Stimulated activated naive CD4-positive, alpha-beta T cell (primary cell): ENCODE results near the gene NAP1L5.

ENCODE experiments used
- DNase-seq, 6 experiments: peaks; one replicate each; lab custom pipeline; 2025; lab: John Stamatoyannopoulos, UW

Gene NAP1L5, protein sequence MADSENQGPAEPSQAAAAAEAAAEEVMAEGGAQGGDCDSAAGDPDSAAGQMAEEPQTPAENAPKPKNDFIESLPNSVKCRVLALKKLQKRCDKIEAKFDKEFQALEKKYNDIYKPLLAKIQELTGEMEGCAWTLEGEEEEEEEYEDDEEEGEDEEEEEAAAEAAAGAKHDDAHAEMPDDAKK

DNA sequence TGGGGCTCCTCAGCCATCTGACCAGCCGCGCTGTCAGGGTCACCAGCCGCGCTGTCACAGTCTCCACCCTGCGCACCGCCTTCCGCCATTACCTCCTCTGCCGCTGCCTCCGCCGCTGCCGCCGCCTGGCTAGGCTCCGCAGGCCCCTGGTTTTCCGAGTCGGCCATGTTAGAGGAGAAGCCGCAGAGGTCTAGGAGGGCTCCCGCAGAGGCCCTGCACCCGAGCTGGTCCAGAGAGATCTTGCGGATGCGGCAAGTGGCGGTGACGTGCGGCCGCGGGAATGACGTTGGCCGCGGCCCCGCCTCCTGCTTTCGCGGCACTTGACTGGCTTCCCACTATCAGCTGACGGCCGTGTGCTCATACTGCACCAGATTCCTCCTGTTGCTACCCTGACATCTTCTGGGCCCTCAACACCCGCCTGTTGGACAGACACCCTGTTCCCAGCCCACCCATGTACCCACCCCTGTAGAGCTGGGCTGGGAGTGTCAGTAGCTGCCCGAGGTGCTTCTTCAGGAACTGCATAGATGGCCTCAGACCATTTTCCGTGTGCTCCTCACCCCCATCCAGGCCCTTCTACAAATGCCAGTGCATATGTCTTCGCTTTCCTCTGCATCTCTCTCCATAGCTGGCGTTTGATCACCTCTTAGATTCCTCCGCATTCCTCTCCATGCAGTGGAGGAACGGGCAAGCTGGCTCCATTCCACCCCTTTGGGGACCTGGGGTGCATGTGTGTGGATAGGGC lies at the start of gene NAP1L5:
Gene NAP1L5 (minus strand): TSS at position 242 of the 742 bp plus-strand sequence. CDS start 75 bp downstream, at position 167.
- DNase-seq, result peak; percentile 58 to 78 (median 70)

DNA sequence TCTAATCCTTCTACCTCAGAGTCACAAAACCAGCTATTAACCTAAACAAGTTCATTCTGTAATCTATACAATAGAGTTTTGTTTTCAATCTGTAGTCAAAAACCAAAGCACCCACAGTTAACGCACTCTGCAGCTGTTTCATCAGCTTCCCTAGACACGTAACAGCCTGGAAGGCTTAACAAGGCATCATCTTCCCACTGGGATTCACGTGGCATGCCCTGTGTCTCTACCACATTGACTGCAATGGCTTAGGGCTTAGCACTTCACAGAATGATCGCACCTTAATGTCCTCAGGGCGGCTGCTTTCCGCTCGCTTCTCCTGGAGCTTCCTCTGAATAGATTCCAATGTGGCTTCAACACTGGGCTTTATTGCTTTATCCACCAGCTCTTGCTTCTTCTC lies 49.7 kb upstream of the NAP1L5 start:
- DNase-seq, result no peak

DNA sequence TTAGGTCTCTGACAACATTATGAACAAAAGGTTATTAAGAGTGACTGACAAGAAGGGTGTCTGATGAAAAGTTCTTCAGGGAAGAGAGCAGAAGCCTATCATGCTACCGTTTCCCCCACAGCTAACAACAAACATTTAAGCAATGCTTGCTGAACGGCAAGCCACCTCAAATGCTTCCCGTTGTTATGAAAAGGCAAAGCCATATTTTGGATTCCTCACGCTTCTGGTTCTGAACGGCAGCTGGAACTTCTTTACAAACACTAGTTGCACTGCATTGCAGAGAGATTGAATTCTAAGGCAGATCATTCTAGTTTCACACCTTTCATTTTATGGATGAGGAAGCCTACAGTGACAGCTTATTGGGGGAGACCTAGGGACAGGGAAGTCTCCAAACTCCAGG lies 48.6 kb upstream of the NAP1L5 start:
- no peak for DNase-seq

DNA sequence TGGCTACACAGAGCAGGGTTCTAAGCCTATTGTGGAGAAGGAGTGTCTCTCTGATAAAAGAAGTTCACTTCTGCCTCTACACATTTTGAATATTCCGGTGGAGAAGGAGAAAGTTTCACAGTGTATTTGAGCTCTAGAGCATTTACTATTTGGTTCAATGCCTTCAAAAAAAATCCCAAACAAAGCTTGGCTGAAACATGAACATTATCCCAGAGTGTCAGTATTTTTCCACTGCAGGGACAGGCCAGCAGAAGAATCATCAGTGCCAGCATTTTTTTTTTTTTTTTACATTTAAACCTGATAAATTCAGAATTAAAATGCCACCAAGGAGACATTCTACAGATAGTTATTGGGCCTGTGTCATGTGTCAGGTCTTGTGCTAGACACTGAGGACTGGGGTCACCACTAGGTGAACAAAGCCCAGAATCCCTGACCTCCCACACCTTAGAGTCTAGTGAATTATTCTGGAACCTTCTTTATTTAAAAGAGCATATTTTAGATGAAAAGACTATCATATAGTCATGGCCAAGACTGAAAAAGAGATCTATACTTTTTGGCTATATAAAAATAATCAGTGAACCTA lies 48.0 kb upstream of the NAP1L5 start:
- no peak for DNase-seq

DNA sequence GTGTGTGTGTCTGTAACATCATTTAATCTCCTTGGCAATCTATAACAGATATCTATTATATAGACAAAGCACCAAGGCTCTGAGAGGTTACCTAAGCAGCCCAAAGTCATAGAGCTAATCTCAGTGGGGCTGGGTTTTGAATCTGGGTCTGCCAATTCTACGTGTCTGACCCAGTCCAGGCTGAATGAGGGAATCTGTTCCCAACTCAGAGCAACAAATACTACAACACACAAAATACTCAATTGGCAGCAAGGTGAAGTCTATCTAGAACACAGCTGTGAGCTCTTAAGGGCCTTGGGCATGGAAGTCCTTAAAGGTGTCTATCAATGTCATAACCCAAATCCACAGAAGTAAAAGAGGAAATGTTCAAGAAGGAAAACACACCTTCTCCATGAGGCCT lies 47.5 kb upstream of the NAP1L5 start:
- DNase-seq, result no peak

DNA sequence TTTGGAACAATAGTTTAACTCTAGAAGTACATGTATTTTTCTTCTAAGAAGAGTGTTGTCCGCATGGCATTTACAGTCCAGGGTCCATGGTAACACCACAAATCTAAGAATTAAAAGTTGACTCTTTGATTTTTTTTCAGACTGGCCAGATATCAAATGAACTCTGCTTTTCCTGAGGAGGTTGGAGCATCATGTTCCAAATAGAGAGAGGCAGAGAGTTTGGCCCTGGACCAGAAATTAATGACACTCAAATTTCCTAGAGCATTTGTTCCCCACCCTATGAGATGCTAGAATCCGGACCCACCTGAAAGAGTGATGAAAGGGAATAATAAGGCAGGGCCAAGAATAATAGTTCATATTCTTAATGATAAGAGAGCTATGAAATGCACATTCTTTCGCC lies 47.0 kb upstream of the NAP1L5 start:
- DNase-seq, result no peak

DNA sequence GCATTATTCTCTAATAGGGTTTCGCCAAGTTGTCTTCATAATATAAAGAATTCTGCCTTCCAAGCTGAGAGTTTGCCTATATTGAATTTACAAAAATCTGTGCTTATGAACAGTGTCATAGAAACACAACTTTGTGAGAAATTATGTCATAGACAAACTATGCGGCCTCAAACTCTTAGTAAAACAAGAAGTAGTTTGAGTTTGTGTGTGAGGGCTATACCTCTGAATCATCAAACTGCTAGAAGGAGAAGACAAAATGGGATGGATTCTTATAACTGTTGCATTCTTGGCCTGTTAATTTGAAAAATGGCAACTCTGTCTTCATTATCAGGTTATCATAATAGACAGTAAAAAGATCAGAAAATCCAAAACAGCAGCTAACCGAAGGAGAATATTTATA lies 46.1 kb upstream of the NAP1L5 start:
- no peak for DNase-seq

DNA sequence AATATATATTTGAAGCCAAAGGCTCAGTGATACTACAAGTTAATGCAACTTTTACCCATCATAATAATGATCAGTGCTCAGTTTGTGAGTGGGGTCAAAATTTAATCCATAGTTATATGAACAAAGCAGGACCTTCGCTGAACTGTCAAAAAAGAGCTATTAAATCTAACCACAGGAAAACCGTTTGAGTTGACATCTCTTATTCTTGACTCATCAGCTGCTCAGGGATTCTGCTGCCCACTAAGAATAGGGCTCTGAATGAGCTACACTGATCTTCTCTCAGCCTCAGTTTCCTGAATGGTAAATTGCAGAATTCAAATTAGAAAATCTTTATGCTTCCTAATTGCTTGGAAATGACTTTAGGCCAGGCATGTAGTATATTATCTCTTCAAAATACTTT lies 44.9 kb upstream of the NAP1L5 start:
- DNase-seq, result no peak

DNA sequence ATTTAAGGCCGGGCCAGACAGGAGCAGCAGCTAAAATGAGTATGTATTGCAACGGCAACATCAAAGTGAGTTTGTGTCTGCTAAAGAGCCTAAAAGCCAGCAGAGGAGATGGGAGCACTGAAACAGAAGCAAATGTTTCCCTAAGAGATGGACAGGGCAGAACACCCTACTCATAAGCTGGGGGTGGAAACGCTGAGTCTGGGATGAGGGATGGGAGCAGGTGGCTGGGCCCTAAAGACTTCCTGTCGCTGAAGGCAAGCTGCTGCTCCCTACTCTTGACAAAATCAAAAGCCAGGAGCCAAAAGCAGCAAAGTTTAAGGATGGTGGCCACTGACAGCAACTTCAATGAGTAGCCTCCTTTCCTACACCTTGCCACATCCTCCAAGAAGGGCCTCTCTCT lies 40.6 kb upstream of the NAP1L5 start:
- DNase-seq, result peak in 2 of 6 experiments; percentile 18 to 33

DNA sequence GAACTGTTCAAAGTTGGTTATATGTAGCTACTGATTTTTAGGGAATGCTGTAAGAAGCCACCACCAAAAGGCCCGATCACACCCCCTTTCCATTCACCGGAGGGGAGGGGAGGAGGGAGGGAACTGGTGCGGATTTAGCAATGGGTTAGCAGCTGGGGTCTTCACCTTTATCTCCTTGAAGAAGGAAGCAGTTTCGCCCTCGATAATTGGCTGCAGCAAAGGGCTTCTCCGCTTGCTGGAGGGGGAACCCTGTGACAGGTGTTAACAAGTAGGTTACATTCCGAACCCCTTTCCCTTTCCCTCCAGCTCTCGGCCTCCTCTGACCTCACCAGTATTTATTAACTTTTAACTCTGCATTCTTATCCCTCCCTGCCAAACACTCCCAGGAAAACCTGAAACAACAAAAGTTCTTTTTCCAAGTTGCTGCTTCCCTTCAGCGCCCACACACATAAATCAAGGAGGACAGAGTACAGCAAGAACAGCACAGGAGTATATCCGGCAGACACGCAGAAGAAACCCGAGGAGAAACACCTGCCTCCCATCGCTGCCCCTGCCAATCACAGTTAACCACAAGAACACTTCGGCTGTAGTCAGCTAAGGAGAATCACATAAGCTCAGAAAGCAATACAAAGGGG lies 39.8 kb upstream of the NAP1L5 start:
- DNase-seq, result peak in 4 of 6 experiments; percentile 7 to 68 (median 60)

DNA sequence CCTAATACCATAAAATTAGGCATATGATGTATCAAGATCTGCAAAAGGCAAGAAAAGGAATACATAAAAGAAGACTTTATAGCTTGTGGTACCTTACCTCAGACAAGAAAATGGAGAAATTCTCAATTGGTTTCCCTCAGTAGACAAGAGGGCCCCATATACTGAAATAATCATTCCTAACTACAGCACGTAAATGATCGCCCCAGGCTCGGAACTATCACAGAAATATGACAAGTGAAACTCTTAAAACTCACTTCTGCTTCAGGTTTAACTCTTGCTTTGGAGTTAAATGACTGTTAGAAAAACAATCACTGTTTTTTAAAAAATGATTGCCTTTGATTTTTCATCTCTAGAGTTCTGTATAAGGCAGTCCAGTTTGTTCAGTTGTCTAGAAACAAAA lies 38.6 kb upstream of the NAP1L5 start:
- DNase-seq, result no peak

DNA sequence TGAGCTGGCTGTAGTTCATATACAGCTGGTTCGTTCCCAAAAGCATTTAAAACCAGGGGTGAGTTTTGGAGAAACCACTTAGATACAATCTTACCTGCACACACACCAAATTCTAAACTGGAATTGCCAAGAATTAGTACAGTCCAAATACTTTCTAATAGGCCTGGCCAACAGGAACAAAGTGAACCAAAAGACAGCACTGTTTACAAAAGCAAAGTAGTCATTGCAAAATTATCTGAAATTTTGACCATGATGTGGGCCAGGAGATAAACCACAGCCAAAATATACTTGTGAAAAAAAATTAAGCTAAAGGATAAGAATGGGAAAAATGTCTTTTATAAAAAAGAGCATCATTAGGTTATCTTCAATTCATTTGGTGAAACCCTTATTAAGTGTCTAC lies 37.9 kb upstream of the NAP1L5 start:
- DNase-seq, result no peak

DNA sequence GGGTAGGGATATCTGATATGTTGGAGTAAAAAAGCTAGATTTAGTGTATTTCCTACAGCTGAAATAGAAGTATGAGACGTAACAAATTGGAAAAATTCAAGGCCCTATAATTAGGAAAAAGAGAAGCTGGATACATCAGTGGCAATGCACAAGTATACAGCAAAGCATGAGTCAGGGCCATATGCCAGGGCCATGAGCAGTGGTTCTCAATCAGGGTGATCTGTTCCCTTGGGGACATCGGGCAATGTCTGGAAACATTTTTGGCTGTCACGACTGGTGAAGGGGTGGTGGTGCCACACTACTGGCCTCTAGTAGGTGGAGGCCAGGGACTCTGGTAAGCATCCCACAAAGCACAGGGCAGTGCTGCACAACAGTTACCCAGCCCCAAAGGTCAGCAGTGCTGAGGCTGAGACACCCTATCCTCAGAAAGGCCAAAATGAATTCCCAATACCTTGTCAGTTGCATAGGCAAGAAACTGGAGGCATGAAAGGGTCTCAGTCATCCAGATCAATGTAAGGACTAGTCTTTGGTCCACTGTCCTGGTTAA lies 36.8 kb upstream of the NAP1L5 start:
- DNase-seq, result no peak

DNA sequence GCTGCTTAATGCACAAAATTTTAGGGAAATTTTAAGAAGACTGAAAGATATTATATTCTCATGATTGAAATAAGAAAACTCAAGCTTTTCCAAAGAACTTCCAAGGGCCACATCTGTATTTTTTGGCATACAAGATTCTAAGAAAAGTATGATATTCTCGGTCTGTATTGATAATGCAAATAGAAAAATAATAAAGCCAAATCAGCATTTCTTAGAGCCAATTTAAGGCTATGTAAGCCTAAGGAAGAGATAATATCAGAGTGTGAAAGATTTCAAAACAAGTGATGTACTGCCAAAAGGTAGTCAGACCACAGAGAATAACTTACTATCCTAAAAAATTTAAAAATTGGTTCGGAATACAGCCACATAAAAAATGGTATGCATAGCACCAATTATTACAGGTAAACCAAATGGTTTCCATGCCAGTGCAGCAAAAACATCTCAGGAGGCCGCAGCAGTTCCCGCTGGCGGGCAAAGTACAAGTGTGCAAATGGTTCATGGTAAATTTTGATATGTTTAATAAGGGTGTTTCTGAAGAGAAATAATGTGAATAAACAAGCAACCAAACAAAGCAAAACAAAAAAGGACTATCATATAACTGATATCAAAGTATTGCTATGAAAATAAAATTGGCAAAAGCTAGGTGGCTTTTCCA lies 35.2 kb upstream of the NAP1L5 start:
- no peak for DNase-seq

DNA sequence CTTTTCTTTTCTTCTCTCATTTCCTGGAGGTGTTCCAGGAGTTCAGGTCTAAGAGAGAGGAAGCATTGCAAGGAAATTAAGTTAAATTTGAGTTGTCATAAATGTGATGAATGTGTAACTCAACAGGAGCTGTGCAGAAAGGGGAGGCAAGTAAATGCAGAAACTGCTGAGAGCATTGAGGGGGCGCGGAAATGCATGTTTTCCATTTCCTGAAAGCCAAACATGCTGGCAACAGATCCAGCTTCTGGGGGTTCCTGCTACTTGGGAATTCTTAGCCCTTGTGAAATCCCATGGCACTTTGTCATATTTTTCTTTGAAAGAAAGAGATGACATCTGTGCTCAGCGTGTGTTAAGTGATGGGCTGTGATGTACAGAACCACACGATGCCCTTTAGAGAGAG lies 33.8 kb upstream of the NAP1L5 start:
- DNase-seq, result no peak

DNA sequence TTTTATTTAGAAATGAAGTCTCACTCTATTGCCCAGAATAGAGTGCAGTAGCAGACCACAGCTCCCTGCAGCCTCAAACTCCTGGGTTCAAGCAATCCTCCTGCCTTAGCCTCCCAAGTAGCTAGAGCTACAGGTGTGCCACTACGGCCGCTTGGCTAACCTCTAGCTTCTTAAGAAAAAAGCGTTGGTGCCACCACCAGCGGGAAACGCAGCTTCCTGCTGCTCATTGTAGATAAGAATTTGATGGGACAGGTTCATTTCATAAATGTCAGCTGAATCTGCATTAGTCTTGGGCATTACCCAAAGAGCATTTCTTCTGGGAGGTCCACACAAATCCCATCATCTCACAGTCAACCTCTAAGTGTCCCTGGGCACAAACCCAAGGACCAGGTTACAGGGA lies 33.2 kb upstream of the NAP1L5 start:
- DNase-seq, result no peak

DNA sequence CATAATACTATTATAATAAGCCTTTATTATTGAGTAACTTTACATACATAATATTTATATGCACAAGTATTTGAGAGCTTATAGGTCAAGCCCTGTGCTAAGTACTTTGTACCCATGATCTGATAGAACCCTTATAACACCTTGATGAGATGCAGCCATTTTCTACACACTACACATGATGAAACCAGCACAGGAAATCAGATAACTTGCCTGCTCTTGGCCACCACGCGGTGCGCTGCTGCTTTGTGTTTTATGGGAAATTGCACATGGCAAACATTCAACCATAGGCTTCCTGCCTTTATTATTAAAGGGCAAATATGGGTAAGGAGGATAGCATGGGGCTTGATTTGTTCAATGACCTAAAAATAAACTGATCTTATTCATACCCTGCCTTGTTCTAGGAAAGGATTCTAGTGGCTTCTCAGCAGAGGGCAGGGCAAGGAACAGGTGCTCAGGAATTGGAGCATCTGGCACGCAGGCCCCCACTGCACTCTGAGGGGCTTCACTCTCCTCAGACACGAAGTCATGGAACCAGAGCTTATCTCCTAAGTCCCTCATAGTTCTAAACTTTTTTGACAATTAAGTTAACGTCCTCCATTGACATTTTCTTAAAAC lies 31.6 kb upstream of the NAP1L5 start:
- DNase-seq, result no peak

DNA sequence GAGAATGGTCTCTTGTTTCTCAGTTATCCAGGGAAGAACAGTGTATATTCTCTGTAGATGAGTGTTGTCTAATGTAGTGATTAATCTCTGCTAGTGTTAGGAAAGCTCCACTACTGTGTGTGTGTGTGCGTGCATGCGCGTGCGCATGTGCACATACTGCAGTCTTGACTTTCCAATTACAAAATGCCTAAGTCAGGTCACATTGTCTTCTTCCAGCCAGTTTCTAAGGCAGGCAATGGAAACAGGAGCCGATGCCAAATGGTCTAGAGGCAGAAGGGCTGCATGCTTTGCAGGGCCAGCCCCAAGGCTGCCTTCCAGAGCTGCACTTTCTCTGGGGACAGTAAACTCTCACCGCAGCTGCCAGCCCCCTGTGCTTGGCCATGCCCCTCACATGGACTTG lies 30.5 kb upstream of the NAP1L5 start:
- no peak for DNase-seq

DNA sequence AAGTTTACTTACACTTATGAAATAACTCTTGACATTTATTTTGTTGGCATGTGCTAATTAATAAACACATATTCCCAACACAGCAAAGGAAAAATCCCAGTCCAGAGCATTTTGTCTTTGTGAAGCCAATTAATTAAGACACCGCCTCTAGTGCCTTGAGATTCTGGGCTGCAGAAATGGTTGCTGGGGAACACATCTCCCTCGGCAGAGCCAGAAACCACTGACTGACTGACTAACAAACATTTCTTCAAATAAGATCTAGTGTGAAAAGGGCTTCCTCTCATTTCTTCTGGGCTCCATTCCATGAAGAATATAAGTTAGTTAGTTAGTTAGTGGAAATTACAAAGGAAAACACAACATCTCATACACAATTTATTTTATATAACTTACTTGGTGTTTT lies 28.4 kb upstream of the NAP1L5 start:
- DNase-seq, result no peak

DNA sequence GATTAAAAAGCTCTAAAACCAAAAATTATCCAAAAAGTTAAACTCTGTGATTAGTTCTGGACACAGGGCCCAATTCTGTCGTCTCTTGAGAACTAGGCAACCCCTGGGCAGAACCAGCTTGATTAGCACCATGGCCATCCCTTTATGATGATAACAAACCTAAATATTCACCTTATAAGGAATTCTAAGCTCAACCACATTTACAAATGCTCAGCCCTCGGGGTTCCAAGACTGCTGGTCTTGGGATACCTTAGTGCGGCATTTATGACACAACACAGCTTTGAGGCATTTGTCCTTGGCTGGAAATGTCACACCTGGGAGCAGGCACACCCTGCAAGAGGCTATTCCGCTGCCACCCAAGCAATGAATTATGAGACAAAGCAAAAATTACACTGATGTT lies 27.5 kb upstream of the NAP1L5 start:
- DNase-seq, result no peak

DNA sequence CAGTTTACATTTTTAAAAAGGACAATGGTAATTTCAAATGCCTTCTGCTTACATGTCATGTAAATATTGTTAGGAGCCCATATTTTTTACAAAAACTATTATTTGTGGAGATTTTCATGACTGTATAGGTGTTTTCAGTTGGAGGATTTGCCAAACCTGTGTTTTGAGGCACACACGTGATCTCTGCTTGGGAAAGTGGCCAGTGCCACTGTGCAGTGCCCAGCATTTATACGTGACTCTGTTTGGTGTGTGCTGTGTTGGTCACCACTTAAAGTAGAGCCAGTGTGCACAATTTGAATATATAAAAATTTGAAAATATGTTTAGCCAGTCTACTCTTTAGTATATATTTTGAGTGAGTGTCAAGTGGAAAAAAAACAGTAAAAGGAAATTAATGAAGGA lies 26.8 kb upstream of the NAP1L5 start:
- no peak for DNase-seq

DNA sequence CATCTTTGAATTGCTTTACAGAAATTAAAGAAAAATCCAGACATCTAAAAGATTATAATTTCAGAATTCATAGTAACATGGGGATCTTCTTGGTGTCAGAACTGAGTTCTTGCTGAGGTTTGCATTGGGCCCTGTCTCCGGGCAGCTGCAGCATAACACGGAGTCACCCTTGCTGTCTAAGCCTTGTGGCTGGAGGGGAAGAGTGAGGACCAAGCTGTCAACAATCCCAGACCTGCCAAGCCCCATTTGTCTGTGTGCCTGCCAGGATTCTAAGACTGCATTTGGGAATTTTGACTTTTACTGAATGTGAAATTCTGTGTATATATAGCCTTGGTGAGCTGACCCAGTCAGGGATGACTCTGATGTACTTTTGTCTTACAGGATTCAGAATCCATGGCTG lies 25.2 kb upstream of the NAP1L5 start:
- no peak for DNase-seq
